Tibial nerve (tissue), 4 donors: ENCODE results near the gene AGBL1. TPM values are rescaled to one million over a fixed set of nuclear protein-coding genes. Genes with fewer than 3 reads are reported as not detected.

Source experiments
- DNase-seq, 2 donors: peaks; one replicate each; pipeline ENCODE4 v3.0.0-alpha.2; 2019; ENCODE audit warnings: low spot score in 2 of 2
- H3K27ac ChIP-seq, 4 donors: fragments of 200-600 bp; sonication (generic) in 3 of 4; one replicate each; pipeline ENCODE4 v1.5.1; 2017 to 2019; ENCODE audit warnings: mild to moderate bottlenecking in 1 of 4
- H3K27me3 ChIP-seq, 2 donors: fragments of 200-600 bp; sonication (generic) in 1 of 2; one replicate each; pipeline versions ENCODE4 v1.5.1 to v1.6.0; 2017 to 2019
- H3K36me3 ChIP-seq, 3 donors: fragments of 200-600 bp; sonication (generic); one replicate each; pipeline ENCODE4 v1.5.1; 2018 to 2019
- H3K4me1 ChIP-seq, 4 donors: fragments of 200-600 bp; sonication (generic) in 3 of 4; one replicate each; pipeline ENCODE4 v1.5.1; 2017 to 2019
- H3K4me3 ChIP-seq, 4 donors: fragments of 200-600 bp; sonication (generic) in 3 of 4; one replicate each; pipeline ENCODE4 v1.5.1; 2017 to 2019; ENCODE audit warnings: mild to moderate bottlenecking in 1 of 4, moderate library complexity in 1 of 4
- H3K9me3 ChIP-seq, 4 donors: fragments of 200-600 bp; sonication (generic) in 3 of 4; one replicate each; pipeline ENCODE4 v1.5.1; 2017 to 2019
- EP300 ChIP-seq, 2 donors: sonication (generic); formaldehyde crosslinking; IDR thresholded peaks; one replicate each; pipeline ENCODE4 v1.6.1; 2017; ENCODE audit warnings: antibody characterized with exemption in 2 of 2, mild to moderate bottlenecking in 1 of 2
- POLR2A ChIP-seq, 2 donors: fragments of 450-650 bp; IDR thresholded peaks; one replicate each; pipeline ENCODE4 v1.6.1; 2017; ENCODE audit warnings: antibody characterized with exemption in 2 of 2, mild to moderate bottlenecking in 2 of 2, moderate library complexity in 2 of 2
- WGBS, 2 donors: methylation state at CpG; one replicate each; pipeline ENCODE4 v1.1.5; 2018; 5-methylcytosine and 5-hydroxymethylcytosine counted together
- total RNA-seq, 4 donors: library from RNA; depleted of rRNA; stranded (reverse); fragments of >200 nt; gene quantifications; one replicate each; pipeline ENCODE4 v1.1.0, GENCODE V29; 2016
- TF ChIP-seq, protein P1 (sequence below), 5 experiments: fragments of 200-600 bp in 3 of 5; fragments of 450-650 bp in 2 of 5; sonication (generic) in 3 of 5; IDR thresholded peaks; one replicate each; pipeline ENCODE4 v1.5.1; 2016 to 2019; ENCODE audit warnings: antibody characterized with exemption in 5 of 5, mild to moderate bottlenecking in 3 of 5, moderate library complexity in 2 of 5

Gene AGBL1
- total RNA-seq, 4 donors from 2014 or later, result under 0.01 to 1.2 (median 0.21) TPM; not detected in 1

DNA sequence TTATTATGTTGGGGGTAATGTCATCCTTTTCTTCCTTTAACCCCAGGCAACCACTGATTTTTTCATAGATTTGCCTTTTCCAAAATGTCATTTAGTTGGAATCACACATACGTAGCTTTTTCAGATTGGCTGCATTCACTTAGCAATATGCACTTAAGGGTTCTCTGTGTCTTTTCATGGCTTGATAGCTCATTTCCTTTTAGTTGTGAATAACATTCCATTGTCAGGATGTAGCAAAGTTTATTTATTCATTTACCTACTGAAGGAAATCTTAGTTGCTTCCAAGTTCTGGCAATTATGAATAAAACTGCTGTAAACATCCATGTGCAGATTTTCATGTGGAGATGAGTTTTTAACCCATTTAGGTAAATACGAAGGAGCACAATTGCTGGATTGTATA, 125.4 kb downstream of the AGBL1 start:
- Histone ChIP-seq H3K27me3 (no peaks in the 10 kb centered on the region), H3K9me3 (no peaks in the 10 kb centered on the region), H3K4me3 (no peak overlapping the region), H3K27ac (no peak overlapping the region), H3K4me1 (no peaks in the 10 kb centered on the region), H3K36me3 (no peaks in the 10 kb centered on the region)
- no peak for DNase-seq
- TF ChIP-seq, protein P1, sequence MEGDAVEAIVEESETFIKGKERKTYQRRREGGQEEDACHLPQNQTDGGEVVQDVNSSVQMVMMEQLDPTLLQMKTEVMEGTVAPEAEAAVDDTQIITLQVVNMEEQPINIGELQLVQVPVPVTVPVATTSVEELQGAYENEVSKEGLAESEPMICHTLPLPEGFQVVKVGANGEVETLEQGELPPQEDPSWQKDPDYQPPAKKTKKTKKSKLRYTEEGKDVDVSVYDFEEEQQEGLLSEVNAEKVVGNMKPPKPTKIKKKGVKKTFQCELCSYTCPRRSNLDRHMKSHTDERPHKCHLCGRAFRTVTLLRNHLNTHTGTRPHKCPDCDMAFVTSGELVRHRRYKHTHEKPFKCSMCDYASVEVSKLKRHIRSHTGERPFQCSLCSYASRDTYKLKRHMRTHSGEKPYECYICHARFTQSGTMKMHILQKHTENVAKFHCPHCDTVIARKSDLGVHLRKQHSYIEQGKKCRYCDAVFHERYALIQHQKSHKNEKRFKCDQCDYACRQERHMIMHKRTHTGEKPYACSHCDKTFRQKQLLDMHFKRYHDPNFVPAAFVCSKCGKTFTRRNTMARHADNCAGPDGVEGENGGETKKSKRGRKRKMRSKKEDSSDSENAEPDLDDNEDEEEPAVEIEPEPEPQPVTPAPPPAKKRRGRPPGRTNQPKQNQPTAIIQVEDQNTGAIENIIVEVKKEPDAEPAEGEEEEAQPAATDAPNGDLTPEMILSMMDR (IDR thresholded peaks at IDR 0.05), result no peak
- TF ChIP-seq EP300 (IDR thresholded peaks at IDR 0.05) (no peak), POLR2A (IDR thresholded peaks at IDR 0.05) (no peak)
- 45 to 51% methylated on average over 2 of the region's 2 CpGs for WGBS, 2 donors

DNA sequence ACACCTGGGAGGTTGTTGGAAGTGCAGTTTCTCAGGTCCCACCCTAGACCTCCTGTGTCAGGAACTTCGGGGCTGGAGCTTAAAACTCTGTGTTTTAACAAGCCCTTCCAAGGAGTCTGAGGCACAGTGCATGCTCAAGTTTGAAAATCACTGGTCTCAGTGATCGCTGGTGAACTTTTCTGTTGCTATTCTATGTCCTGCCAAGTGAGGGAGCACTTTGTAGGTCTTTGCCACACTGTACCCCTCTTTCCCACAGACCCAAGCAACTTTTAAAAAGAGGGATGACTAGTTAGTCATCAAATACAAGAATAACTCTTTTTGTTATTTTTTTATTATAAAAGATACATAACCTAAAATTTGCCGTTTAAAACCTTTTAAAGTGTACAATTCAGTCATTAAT, 133.7 kb downstream of the AGBL1 start:
- H3K27me3 ChIP-seq, result no peaks in the 10 kb centered on the region
- H3K4me1 ChIP-seq, result no peaks in the 10 kb centered on the region
- no peak overlapping the region for H3K4me3 ChIP-seq
- no peak for DNase-seq
- WGBS, 2 donors, result 56 to 74% methylated on average over 3 of the region's 3 CpGs
- peaks cover 0 to 41% (median 4%) of the 10 kb centered on the region in 4 donors for H3K9me3 ChIP-seq
- no peak for TF ChIP-seq POLR2A (IDR thresholded peaks at IDR 0.05)
- no peak for TF ChIP-seq EP300 (IDR thresholded peaks at IDR 0.05)
- TF ChIP-seq, protein P1 (IDR thresholded peaks at IDR 0.05), result no peak
- no peaks in the 10 kb centered on the region for H3K36me3 ChIP-seq
- no peak overlapping the region for H3K27ac ChIP-seq

- Histone ChIP-seq H3K9me3 (peaks cover 0 to 46% (median 4%) of the 10 kb centered on the region in 4 donors), H3K36me3 (no peaks in the 10 kb centered on the region), H3K27ac (no peak overlapping the region), H3K4me1 (no peaks in the 10 kb centered on the region), H3K4me3 (no peak overlapping the region), H3K27me3 (no peaks in the 10 kb centered on the region)
- DNase-seq, result no peak
- TF ChIP-seq POLR2A (IDR thresholded peaks at IDR 0.05) (no peak), EP300 (IDR thresholded peaks at IDR 0.05) (no peak)
- TF ChIP-seq, protein P1 (IDR thresholded peaks at IDR 0.05), result no peak
- WGBS, 2 donors, result 60 to 67% methylated on average over 2 of the region's 2 CpGs
Observed at GRCh38 chr15:86213888-86214287, 134.2 kb downstream of the AGBL1 start.

- H3K36me3 ChIP-seq, result no peaks in the 10 kb centered on the region
- peaks cover 0 to 24% (median 4%) of the 10 kb centered on the region in 4 donors for H3K9me3 ChIP-seq
- H3K27ac ChIP-seq, result no peak overlapping the region
- no peaks in the 10 kb centered on the region for H3K27me3 ChIP-seq
- DNase-seq, result no peak
- H3K4me1 ChIP-seq, result no peaks in the 10 kb centered on the region
- H3K4me3 ChIP-seq, result no peak overlapping the region
- 79 to 81% methylated on average over 3 of the region's 3 CpGs for WGBS, 2 donors
- no peak for TF ChIP-seq EP300 (IDR thresholded peaks at IDR 0.05)
- no peak for TF ChIP-seq POLR2A (IDR thresholded peaks at IDR 0.05)
- TF ChIP-seq, protein P1 (IDR thresholded peaks at IDR 0.05), result no peak
Observed at GRCh38 chr15:86221119-86221518, 141.4 kb downstream of the AGBL1 start.

DNA sequence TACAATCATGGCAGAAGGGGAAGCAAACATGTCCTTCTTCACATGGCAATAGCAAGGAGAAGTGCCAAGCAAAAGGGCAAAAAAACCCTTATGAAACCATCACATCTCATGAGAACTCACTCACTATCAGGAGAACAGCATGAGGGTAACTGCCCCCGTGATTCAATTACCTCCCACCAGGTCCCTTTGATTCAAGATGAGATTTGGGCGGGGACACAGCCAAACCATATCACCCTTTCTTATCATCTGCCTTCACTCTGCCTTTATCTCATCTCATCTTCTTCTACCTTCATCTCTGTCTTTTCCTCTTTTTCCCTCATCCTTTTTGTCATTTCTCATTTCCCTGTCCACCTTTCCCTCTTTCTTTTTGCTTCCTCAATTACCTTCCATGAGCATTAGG, 149.6 kb downstream of the AGBL1 start:
- DNase-seq, result no peak
- no peaks in the 10 kb centered on the region for H3K9me3 ChIP-seq
- 65 to 70% methylated on average over 2 of the region's 2 CpGs for WGBS, 2 donors
- no peaks in the 10 kb centered on the region for H3K36me3 ChIP-seq
- H3K27ac ChIP-seq, result no peak overlapping the region
- H3K27me3 ChIP-seq, result peaks cover 0 to 6% of the 10 kb centered on the region in 2 donors
- H3K4me3 ChIP-seq, result no peak overlapping the region
- TF ChIP-seq EP300 (IDR thresholded peaks at IDR 0.05) (no peak), POLR2A (IDR thresholded peaks at IDR 0.05) (no peak)
- TF ChIP-seq, protein P1 (IDR thresholded peaks at IDR 0.05), result no peak
- H3K4me1 ChIP-seq, result peaks cover 0 to 9% (median 3%) of the 10 kb centered on the region in 4 donors
